Lung (tissue), 12 donors: ENCODE data around the gene KCNQ5. TPM values are rescaled to one million over a fixed set of nuclear protein-coding genes. Genes with fewer than 3 reads are reported as not detected.

ENCODE experiments used
- ATAC-seq: fragments of 200-7000 bp; cut with Tn5 transposase; one replicate; pipeline ENCODE4 v1.9.1; 2020; ENCODE audit warnings: moderate number of reproducible peaks; ENCODE audit not compliant: insufficient read depth, low FRiP score
- DNase-seq, 3 donors: peaks; one replicate each; pipeline ENCODE4 v3.0.0-alpha.2; 2013 to 2017
- H3K27ac ChIP-seq, 2 donors: one replicate each; pipeline ENCODE4 v1.5.1; 2013; ENCODE audit warnings: mild to moderate bottlenecking in 2 of 2, moderate library complexity in 2 of 2, control low read depth in 1 of 2, inconsistent platforms in 1 of 2, low read depth in 1 of 2, low read length in 1 of 2
- H3K27me3 ChIP-seq, 3 donors: one replicate each; pipeline ENCODE4 v1.5.1; 2013; ENCODE audit warnings: low read length in 2 of 3; ENCODE audit not compliant: control insufficient read depth in 3 of 3, insufficient read depth in 3 of 3
- H3K36me3 ChIP-seq, 4 donors: one replicate each; pipeline ENCODE4 v1.5.1; 2013; ENCODE audit warnings: low read length in 4 of 4, mild to moderate bottlenecking in 1 of 4, moderate library complexity in 1 of 4; ENCODE audit not compliant: control insufficient read depth in 4 of 4, insufficient read depth in 4 of 4
- H3K4me1 ChIP-seq, 5 donors: one replicate each; pipeline ENCODE4 v1.5.1; 2013; ENCODE audit warnings: low read length in 5 of 5, mild to moderate bottlenecking in 2 of 5, moderate library complexity in 1 of 5; ENCODE audit not compliant: control insufficient read depth in 5 of 5, insufficient read depth in 5 of 5
- H3K4me3 ChIP-seq: one replicate; pipeline ENCODE4 v1.5.1; 2013; ENCODE audit warnings: mild to moderate bottlenecking, control low read depth, moderate library complexity
- H3K9ac ChIP-seq, 2 donors: one replicate each; pipeline ENCODE4 v1.5.1; 2013; ENCODE audit warnings: low read length in 2 of 2, control low read depth in 1 of 2; ENCODE audit not compliant: insufficient read depth in 1 of 2
- H3K9me3 ChIP-seq, 4 donors: one replicate each; pipeline ENCODE4 v1.5.1; 2013; ENCODE audit warnings: low read length in 3 of 4, mild to moderate bottlenecking in 1 of 4, moderate library complexity in 1 of 4; ENCODE audit not compliant: control insufficient read depth in 4 of 4, insufficient read depth in 3 of 4
- CTCF ChIP-seq: IDR thresholded peaks from 2 replicates; pipeline ENCODE4 v1.5.1; 2012; ENCODE audit warnings: mild to moderate bottlenecking; ENCODE audit errors: control extremely low read depth, extremely low read depth
- WGBS, 2 donors: extraction: QIAGEN DNeasy Blood & Tissue Kit; methylation state at CpG; one replicate each; pipeline ENCODE4 v1.1.7; 2013; 5-methylcytosine and 5-hydroxymethylcytosine counted together
- polyA plus RNA-seq, 2 donors: library from polyadenylated mRNA; stranded (reverse); fragments of 200-250 nt; gene quantifications; one replicate each; pipeline ENCODE4 v1.2.1, GENCODE V29; 2013
- total RNA-seq, 2 donors: library from RNA; depleted of rRNA in 1 of 2; stranded (reverse); fragments of >200 nt in 1 of 2; gene quantifications; one replicate each; pipeline ENCODE4 v1.2.1, GENCODE V29; 2014 to 2021
- donor health status: control.
- donor health status: control.
- donor health status: Bipolar disorder and iron deficiency.
- donor health status: healthy.
- donor health status: DM: yes; HTN: yes; CAD: no.

Gene KCNQ5
- total and polyA plus RNA-seq, 4 donors = 0.12 to 5.7 (median 0.46) TPM

GRCh38 chr6:73152556-73152955 lies 530.7 kb downstream of the KCNQ5 start:
- no peak for DNase-seq
- WGBS, 2 donors = 91 to 92% methylated on average over 2 of the region's 2 CpGs
- ATAC-seq = no peak

GRCh38 chr6:73152966-73153757 lies 531.3 kb downstream of the KCNQ5 start:
- WGBS, 2 donors = 61 to 74% methylated on average over 2 of the region's 2 CpGs
- no peak for TF ChIP-seq CTCF
- Histone ChIP-seq H3K9ac (no peak overlapping the region), H3K27ac (no peak overlapping the region), H3K36me3 (no peaks in the 10 kb centered on the region), H3K9me3 (peaks cover 0 to 2% (median 0%) of the 10 kb centered on the region in 4 donors), H3K4me1 (peaks cover 0 to 7% (median 0%) of the 10 kb centered on the region in 5 donors), H3K4me3 (no peak overlapping the region), H3K27me3 (no peaks in the 10 kb centered on the region)
- no peak for ATAC-seq
- DNase-seq = peak in 2 of 3 donors; percentile 15 to 22

More at GRCh38 chr6:73152556-73152955, 530.7 kb downstream of the KCNQ5 start:
- TF ChIP-seq CTCF = no peak
- Histone ChIP-seq H3K36me3 (no peaks in the 10 kb centered on the region), H3K4me1 (peaks cover 0 to 7% (median 0%) of the 10 kb centered on the region in 5 donors), H3K9me3 (peaks cover 0 to 2% (median 0%) of the 10 kb centered on the region in 4 donors), H3K9ac (no peak overlapping the region), H3K27me3 (no peaks in the 10 kb centered on the region), H3K4me3 (no peak overlapping the region), H3K27ac (no peak overlapping the region)

- Histone ChIP-seq H3K9ac (no peak overlapping the region), H3K36me3 (no peaks in the 10 kb centered on the region), H3K27ac (no peak overlapping the region), H3K9me3 (peaks cover 0 to 2% (median 0%) of the 10 kb centered on the region in 4 donors), H3K27me3 (no peaks in the 10 kb centered on the region), H3K4me3 (no peak overlapping the region), H3K4me1 (peaks cover 0 to 7% (median 0%) of the 10 kb centered on the region in 5 donors)
- ATAC-seq (no peak), DNase-seq (peak in 1 of 3 donors; percentile 17)
- 94 to 95% methylated on average over 41 of the region's 41 CpGs for WGBS, 2 donors
- no peak for TF ChIP-seq CTCF
Measured at GRCh38 chr6:73156793-73157767, 535.2 kb downstream of the KCNQ5 start.
